Left kidney (tissue), 2 donors: ENCODE data around the gene DDX1. TPM values are rescaled to one million over a fixed set of nuclear protein-coding genes. Genes with fewer than 3 reads are reported as not detected.

Experiments
- DNase-seq: peaks from one replicate; pipeline ENCODE4 v3.0.0-alpha.2; 2013
- polyA plus RNA-seq: library from polyadenylated mRNA; unstranded; fragments of 120-200 nt; gene quantifications from one replicate; pipeline ENCODE4 v1.2.1, GENCODE V29; 2013; ENCODE audit not compliant: insufficient read length

Gene DDX1
- polyA plus RNA-seq, 1 donor: 192 TPM

- DNase-seq: no peak
Measured at GRCh38 chr2:15628899-15629855, 37.5 kb downstream of the DDX1 start.

- no peak for DNase-seq
Measured at GRCh38 chr2:15630121-15630977, 38.7 kb downstream of the DDX1 start.

- DNase-seq: no peak
Measured at GRCh38 chr2:15630978-15631719, 39.5 kb downstream of the DDX1 start.

GRCh38 chr2:15631883-15632282, 40.2 kb downstream of the DDX1 start:
- DNase-seq: no peak

- no peak for DNase-seq
Measured at GRCh38 chr2:15633043-15633970, 41.6 kb downstream of the DDX1 start.

GRCh38 chr2:15633971-15634346, 42.3 kb downstream of the DDX1 start:
- DNase-seq: no peak

GRCh38 chr2:15634846-15635490, 43.3 kb downstream of the DDX1 start:
- no peak for DNase-seq

- DNase-seq: peak; percentile 86
Measured at GRCh38 chr2:15636972-15637785, 45.5 kb downstream of the DDX1 start.

- no peak for DNase-seq
Measured at GRCh38 chr2:15638720-15639119, 47.1 kb downstream of the DDX1 start.

- DNase-seq: no peak
Measured at GRCh38 chr2:15639323-15640251, 47.9 kb downstream of the DDX1 start.

- DNase-seq: no peak
Measured at GRCh38 chr2:15640261-15640711, 48.6 kb downstream of the DDX1 start.

GRCh38 chr2:15640784-15641183, 49.1 kb downstream of the DDX1 start:
- DNase-seq: no peak

- DNase-seq: no peak
Measured at GRCh38 chr2:15641530-15641982, 49.9 kb downstream of the DDX1 start.

- DNase-seq: peak; percentile 73
Measured at GRCh38 chr2:15642011-15642814, 50.5 kb downstream of the DDX1 start.

- no peak for DNase-seq
Measured at GRCh38 chr2:15642815-15643500, 51.3 kb downstream of the DDX1 start.

- no peak for DNase-seq
Measured at GRCh38 chr2:15643791-15644585, 52.3 kb downstream of the DDX1 start.
